Activated T-cell treated with anti-CD3 and anti-CD28 coated beads, Interleukin-2, amount 50 U/mL, for 48 hours (primary cell): ENCODE measurements around the gene NAV2.

Source experiments
- DNase-seq, 2 experiments: peaks; one replicate each; pipeline ENCODE4 v3.0.0-alpha.2; 2020

NAV2 gene

DNA sequence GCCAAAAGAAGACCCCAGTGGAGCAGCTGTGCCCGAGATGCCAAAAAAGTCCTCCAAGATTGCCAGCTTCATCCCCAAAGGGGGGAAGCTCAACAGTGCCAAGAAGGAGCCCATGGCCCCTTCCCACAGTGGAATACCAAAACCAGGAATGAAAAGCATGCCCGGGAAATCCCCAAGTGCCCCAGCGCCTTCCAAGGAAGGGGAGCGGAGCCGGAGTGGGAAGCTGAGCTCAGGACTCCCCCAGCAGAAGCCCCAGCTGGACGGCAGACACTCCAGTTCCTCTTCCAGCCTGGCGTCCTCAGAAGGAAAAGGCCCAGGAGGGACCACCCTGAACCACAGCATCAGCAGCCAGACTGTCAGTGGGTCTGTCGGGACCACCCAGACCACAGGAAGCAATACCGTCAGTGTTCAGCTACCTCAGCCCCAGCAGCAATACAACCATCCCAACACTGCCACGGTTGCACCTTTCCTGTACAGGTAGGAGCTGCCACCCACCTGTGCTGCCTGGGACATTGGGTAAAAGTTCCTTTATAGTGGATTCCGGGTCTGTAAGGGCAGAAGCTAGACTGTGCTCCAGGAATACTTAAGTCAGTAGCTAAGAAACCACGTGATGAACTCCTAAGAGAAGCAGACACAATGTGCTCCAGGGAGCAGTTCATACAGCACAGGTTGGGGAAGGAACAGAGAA is 221.3 kb downstream of the NAV2 start:
- no peak for DNase-seq

DNA sequence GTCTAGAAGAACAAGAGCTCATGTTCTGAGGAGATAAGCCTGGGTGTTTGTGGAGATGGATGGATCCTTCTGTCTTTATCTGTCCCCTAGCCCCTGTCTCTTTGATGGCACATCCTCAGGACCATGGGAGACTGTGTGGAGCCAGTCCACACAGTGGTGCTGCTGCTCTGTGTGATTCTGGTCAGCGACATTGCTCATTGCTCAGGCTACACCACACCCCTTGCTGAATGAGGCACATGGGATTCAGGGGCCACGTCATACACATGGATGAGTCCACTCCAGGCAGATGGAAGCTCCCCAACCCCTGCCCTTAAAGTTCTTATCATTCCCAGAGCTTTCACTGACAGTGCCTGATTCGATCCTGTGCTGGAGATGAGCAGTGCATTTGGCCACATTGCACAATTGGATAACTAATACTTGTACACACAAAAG is 222.2 kb downstream of the NAV2 start:
- DNase-seq, result no peak

DNA sequence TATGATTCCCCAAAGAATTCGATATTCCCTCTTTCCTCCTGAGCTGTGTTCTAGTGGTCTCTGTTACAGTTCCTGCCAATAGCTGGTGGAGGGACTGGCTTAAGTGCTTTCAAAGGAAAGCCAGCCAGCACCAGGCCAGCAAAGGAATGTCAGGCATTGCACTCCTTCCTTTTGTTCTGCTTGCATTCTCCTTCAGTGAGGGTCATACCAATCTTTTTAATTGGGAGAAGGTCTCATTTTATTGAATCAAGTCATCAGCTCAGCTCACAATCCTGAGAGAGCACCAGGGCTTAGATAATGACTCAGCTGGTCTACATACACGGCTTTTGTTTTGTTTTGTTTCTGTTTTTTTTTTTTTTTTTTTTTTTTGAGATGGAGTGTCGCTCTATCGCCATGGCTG is 222.9 kb downstream of the NAV2 start:
- no peak for DNase-seq

DNA sequence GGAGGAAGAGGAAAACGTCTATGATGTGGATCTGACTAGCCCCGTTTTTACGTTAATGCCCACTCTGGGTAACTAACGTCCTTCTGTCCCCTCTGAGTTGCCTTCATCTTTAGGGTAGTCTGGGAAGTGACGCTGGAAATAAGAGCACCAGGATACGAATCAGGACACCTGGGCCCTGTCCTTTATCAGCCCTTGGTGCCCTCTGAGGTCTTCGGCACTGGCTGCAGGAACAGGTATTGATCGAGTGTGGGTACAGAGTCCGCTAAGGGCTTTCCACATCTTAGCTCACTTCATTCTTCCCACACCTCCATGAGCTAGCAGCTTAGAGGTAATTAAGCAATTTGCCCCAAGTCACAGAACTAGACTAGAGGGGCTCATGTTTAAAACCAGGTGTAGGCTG is 223.8 kb downstream of the NAV2 start:
- DNase-seq, result no peak

DNA sequence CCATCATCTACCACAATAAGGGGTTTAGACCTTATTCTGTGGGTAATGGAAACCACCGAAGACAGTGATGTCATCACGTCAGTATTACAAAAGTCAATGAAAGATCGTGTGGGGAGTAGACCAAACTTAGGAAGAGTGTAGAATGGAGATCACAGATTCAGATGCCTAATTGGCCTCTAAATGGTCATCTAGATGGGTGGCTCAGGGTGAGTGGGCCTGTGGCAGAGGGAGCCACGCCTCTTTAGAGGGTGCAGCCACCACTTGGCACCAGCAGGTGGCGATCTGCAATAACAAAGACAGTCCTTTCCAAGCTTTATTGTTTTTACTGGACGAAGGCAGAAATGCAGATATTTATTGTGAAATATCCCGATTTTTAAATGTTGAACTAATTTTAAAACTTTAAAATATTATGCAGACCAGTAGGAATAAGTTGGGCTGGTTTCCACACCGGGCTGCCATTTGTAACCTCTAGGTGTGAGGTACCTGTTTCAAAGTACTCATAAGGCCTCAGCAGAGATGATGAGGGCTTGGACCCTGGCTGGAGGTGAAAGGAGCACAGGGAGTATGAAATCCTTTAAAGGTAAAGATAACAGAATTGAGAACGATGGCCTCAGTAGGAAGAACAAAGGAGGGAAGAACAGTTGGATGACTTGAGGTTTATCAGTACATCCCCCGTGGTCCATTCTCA is 225.7 kb downstream of the NAV2 start:
- DNase-seq, result peak; percentile 66 to 67

DNA sequence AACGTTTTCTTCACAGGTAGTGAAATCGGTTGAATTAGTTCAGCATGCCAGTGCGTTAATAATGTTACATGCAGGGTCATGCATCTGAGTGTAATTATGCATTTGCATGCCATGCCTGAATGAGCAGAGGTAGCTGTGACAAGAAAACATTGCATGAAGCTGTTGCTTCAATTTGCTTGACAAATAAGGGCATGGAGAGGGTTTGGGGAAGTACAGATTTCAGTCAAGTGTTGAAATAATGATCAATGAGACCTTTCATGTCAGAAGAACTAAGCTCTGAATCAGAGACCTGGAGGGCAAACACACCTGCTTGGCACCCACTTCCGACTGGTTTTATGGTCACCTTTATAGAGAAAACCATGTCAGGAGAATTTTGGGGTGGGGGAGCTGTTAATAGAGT is 226.2 kb downstream of the NAV2 start:
- no peak for DNase-seq

DNA sequence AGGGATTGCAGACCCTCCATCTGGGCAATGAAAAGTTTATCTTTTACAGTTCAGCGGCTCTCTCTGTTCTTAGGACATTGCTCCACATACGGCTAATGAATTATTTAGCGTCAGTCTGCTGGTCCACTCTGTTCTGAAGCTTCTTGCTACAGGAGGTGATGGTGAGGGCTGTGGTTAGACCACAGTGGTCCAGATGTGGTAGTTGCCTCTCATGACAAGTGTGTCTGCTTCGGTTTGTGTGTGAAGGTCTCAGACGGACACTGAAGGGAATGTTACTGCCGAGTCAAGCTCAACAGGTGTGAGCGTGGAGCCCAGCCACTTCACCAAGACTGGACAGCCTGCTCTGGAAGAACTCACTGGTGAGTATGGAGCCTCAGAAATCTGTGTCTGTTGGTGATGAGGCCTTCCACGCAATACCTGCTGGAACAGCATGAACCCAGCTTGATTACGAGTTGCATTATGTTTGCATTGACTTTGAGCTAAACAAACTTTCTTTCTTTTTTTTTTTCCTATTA is 226.8 kb downstream of the NAV2 start:
- DNase-seq, result no peak

DNA sequence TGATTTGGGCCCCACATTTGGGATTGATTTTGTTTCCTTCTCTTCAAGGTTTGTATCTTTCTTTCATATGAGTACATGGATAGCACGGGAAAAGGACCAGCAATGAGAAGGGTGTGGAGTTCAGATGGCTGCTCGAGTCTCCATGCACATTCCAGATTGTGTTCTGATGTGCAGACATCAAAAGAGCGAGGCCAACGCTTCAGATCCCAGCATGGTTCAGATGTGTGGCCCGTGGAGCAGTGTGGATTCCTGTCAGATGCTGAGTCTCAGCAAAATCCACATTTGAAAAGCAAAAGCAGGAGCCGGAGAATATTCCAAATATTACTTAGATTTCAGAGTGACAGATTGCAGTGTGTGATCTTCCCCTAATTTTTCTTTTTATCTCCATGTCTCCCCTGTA is 228.2 kb downstream of the NAV2 start:
- no peak for DNase-seq

DNA sequence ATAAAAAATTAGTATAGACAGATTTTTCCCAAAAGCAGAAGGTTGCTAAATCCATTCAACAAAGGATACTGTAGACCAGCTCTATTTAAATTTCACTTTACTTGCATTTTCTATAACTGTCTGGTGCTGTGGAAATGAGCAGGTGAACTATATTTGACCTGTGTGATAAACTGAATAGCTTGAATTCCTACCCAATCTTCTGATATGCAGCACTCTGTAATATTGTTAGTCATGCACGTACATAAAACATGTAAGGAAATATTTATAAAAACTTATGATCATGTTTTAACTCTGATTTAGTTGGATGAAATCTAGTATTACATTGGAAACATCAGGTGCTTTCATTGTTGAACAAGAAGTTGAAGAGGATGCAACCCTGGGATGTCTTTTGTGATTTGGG is 234.0 kb downstream of the NAV2 start:
- DNase-seq, result no peak

DNA sequence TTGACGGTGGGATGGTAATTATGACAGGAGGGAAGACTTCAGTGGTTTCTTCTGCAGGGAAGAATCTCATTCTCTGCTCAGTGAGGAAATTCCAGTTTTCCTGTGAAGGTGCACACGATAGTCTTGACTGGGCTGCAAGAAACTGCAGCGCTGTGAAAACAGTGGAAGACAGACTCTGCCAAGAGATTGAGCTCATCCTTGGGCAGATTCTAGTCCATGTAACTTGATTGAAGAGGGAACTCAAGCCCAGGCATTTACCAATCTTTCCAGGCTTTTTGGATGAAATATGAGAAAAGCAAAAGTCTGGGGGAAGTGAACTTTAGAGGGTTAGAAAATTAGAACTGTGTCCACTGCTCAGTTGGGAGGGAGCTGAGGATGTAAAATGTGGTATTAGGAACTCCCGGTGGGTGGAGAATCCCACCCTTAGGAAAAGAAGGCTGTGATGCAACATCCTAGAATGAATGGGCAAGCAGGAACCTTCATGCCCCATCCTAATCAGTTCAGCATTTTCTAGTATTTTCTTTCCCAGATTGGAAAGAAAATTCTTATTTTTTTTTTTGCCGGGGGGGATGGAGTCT is 235.0 kb downstream of the NAV2 start:
- no peak for DNase-seq

DNA sequence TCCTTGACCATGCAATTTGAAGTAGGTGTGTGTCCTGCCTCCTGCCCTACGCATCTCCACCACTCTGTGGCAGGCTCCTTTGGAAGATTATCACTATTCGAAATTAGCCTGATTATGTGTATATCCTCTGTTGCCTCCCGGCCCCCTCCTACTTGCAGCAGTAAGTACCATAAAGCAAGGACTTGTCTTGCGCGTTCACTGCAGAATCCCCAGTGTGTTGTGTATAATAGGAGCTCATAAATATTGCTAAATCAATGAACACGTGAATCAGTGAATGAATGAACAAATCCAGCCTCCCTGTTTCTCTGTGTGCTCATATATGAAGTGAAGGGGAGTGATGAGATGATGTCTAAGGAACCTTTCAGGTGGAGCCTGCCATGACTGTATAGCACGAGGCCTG is 237.0 kb downstream of the NAV2 start:
- DNase-seq, result no peak

DNA sequence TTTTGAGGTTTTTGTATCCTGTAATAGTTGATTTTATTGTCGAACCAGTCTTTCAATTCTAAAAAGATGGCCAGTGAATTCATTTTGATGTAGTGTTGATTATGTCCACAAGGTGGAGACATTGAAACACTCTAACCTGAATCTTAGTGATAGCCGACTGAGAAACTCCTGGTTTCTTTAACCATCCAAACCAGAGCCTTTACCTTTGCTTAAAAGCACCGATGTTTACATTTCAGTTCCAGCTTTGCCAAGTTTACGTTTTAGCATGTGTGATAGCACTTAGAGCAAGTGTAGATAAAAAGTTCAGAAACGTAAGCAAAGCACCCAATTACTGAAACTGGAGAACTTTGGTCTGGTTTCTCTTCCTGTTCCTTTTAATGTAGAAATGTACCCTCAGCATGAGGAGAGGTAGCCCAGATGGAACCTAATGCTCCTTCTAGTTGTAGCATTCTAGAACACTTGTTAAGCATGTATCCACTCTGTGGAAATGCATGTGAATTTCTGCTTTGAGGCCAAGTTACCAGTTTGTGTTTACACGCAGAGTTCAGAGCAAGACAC is 239.0 kb downstream of the NAV2 start:
- no peak for DNase-seq

DNA sequence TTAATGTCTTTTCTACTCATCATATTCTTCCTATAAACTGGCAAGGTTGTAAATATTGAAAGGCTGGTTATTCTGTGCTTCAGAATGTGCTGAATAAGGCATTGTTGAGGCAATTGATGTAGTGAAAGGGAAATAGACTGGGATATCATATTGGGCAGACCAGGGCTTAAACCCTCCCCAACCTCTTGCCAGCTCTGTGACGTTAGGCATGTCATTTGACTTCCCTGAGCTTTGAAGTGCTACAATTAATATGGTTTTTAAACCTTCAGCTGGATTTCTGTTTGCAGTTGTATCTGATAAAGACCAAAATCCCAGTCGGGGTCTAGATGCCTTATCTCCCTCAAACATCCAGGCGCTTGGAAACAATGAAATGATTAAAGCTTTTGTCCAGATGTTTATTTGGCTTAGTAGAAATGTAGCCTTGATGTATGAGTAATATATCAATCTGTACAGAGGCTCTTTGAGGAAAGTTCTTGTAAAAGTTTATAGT is 239.5 kb downstream of the NAV2 start:
- no peak for DNase-seq

DNA sequence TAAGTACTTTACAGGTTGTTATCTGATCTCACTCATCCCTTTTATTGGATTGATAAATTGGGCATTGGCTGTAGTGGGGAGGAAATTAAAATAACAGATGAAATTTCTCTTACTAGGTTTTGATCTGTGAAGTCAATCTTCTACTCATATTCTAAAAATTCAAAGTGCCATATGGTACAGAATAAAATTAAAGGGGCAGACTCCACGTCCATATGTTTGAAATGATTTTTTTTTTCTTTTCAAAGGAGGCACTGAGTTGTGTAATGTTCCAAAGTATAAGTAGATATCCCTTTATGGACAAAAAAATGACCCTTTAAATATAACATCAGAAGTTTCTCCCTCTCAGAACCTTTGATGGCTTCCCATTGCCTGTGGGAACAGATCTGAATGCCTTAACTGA is 240.3 kb downstream of the NAV2 start:
- no peak for DNase-seq

DNA sequence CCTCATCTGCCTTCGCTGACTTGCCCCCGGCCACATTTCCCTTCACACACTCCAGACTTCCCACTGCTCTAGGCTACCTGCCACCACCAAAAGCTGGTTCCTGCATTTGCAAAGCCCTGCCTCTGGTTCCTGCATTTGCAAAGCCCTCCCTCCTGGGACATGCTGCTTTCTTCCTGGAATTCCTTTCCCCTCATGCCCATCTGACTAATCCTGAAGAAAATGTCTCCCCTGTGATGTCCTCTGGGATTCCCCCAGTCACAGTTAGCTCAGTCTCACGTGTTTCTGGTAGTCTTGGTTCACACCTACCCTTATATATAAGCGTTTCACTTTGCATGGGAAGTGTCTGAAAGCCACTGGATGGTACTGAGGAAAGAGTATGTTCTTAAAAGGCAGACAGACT is 240.7 kb downstream of the NAV2 start:
- no peak for DNase-seq

DNA sequence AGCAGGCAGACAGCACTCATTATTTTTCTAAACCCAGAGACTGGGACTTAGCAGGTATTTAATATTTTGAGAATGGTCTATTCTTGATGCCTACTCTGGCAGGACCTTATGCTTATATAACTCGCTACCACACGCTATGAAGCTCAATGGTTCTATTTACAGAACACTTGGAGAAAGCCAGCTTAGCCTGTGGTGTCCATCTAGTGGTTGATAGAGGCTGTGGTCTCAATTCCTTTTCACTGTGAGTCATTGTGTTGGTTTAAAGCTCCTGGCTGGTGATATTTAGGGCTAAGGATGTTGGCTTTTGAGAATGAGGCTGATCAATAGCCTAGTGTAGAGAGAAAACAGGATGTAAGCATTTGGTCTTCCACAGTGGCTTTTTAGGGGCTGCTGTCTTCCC is 241.3 kb downstream of the NAV2 start:
- DNase-seq, result no peak

DNA sequence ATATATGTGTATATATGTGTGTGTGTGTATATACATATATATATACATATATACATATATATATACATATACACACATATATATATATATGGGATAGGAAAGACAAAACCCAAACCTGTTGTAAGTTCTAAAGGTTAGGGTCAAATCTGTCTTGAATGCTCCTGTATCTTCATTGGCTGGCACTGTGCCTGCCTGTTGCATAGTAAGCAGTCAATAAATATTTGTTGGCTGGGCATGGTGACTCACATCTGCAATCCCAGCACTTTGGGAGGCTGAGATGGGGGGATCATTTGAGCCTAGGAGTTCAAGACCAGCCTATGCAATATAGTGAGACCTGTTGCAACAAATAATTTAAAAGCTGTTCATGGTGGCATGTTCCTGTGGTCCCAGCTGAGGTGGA is 242.3 kb downstream of the NAV2 start:
- DNase-seq, result no peak

DNA sequence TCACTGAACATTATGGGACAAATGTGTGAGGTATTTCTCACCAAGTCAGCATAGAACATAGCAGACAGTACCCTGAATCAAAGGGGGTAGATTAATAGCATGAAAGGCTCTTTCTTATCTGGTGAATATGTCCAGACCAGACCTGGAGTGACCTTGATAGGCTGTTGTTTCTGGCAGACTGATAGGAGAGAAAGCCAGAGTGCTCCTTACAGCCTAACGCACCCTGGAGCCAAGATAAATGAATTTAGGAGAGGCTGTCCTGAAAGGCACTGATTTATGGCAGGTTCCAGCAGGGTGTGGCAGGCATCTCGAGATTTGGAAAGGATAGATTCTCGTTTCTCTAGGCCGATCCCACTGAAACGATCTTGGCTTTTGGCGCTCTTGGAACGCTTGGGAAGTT is 243.0 kb downstream of the NAV2 start:
- no peak for DNase-seq

DNA sequence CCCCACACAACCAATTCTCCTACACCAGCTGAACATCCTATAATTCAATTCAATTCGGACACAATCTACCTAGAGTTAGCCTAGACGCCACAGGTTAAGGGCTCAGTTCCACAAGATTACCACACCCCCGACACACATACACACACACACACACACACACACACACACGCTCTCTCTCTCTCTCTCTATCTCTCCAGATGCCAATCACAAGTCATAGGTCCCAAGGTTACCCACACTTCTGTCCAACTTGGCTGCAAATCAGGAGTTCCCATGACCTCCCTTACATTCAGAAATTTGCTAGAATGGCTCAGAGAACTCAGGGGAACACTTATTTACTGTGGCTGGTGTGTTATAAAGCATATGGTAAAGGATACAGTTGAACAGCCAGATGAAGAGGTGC is 243.6 kb downstream of the NAV2 start:
- no peak for DNase-seq

DNA sequence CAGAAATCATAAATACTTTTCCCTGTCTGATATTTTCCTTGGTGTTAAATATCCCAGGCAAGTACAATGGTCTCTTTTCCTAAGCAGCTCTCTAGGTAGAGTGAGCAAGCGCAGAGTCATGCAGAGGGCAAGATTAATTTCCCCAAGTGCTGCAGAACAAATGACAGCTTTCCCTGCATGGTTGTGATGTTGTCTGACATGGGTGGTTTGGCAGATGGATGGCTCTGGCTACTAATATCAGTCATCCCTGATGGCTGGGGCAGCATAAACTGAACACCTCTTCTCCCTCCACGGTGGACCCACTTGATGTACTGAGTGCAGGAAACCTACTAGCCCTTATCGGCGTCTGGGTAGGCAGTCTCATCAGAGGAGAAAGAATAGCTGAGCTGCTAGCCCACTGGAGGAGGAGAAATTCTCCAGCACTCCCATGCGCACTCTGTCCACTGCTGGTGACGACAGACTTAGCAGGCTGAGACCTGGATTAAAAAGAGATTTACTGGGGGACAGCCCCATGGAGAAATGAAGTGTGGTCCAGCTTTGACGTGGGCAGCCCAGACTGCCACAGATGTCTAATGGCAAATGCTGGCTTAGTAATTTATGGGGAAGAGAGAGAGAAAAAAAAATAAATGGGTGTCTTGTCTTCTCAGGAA is 244.8 kb downstream of the NAV2 start:
- no peak for DNase-seq

DNA sequence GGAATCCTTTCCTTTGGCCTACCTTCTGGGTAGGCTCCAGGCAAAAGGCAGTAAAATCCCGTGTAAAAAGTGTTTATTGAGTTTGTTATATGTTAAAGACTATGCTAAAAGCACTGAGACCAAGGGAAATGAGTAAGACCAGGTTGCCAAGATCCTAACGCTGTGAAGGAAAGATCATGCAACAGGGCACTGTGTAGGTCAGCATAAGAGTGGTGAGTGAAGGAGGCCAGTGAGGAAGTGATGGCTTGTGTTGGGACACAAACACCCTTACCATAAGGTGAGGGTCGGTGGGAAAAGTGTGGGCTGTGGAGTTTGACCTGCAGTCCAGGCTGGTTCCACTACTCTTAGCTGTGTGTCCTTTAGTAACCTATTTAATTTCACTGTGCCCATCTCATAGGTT is 245.6 kb downstream of the NAV2 start:
- DNase-seq, result no peak

DNA sequence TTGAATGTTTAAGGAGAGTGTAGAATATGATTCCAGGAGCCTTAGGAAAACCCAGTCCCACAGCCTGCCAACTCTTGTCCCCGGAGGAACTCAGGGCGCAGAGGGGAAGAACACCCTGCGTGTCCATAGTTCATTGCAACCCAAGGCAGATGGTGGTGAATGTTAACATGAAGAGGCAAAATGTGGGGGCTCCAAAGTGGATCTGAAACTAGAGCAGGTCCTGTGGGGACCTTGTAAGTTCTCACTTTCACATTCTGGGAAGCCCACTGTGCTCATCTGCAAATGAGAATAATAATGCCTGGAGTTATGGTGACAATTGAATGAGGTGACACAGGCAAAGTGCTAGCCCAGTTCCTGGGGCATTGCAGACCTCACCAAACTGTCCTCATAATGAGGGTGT is 246.6 kb downstream of the NAV2 start:
- DNase-seq, result no peak

DNA sequence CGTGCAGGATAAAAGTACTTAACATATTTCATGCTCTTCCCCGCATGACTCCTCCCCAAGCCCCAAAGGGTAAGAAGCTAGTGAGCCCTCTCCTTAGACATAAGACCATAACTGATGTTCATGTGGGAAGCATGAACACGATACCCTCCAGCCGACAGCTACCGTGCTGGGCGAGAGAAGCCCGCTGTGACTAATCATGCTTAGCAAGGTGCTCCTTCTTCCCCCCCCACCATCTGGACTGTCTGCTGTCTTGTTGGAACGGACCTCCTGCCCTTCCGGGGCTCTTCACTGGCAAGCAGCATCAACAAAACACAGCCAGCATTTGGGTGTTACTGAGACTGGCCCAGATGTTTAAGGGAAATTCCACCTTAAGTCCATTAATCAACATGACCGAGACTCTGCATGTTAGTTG is 247.0 kb downstream of the NAV2 start:
- no peak for DNase-seq
